Keratinocyte (primary cell): ENCODE data around the gene TTF1.

ENCODE experiments used
- EZH2 ChIP-seq: IDR thresholded peaks from one replicate; pipeline ENCODE4 v1.6.1; 2012; ENCODE audit warnings: inconsistent platforms, mild to moderate bottlenecking, low read length, moderate library complexity
- TF ChIP-seq, protein P1 (sequence below), 3 experiments: IDR thresholded peaks in 1 of 3; conservative IDR thresholded peaks in 1 of 3; optimal IDR thresholded peaks in 1 of 3; 2 replicates in 2 of 3; 3 replicates in 1 of 3; pipeline versions ENCODE3 to v1.5.1; 2011; ENCODE audit warnings: low read length in 3 of 3, mild to moderate bottlenecking in 3 of 3, moderate library complexity in 2 of 3, control low read depth in 1 of 3, inconsistent platforms in 1 of 3; ENCODE audit not compliant: insufficient read depth in 2 of 3; ENCODE audit errors: extremely low read depth in 1 of 3

DNA sequence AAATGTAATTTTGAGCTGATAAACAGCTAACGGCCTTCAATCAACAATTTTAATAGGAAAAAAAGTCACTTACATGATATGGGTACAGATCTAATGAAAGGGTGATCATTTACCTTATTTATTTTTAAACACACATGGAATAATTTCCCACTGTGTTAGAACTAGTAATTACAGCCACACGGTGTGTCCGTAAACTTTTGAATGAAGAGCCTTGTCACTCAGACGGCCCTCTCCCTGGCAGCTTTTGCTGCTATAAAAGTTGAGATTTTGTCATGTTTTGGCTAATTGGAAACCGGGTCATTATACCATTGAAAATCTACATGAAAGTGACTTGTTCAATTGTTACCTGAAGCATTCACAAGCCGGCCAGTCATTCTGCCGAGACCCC lies 19.0 kb upstream of the TTF1 start:
- TF ChIP-seq, protein P1, sequence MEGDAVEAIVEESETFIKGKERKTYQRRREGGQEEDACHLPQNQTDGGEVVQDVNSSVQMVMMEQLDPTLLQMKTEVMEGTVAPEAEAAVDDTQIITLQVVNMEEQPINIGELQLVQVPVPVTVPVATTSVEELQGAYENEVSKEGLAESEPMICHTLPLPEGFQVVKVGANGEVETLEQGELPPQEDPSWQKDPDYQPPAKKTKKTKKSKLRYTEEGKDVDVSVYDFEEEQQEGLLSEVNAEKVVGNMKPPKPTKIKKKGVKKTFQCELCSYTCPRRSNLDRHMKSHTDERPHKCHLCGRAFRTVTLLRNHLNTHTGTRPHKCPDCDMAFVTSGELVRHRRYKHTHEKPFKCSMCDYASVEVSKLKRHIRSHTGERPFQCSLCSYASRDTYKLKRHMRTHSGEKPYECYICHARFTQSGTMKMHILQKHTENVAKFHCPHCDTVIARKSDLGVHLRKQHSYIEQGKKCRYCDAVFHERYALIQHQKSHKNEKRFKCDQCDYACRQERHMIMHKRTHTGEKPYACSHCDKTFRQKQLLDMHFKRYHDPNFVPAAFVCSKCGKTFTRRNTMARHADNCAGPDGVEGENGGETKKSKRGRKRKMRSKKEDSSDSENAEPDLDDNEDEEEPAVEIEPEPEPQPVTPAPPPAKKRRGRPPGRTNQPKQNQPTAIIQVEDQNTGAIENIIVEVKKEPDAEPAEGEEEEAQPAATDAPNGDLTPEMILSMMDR (optimal IDR thresholded peaks at IDR 0.05 in 1 of 3, IDR thresholded peaks at IDR 0.05 in 1 of 3, conservative IDR thresholded peaks at IDR 0.05 in 1 of 3; ENCODE audit: extremely low read depth in 1 of 3, insufficient read depth in 2 of 3, low read length in 3 of 3), result no peak
- no peak for TF ChIP-seq EZH2
